Measurements from ENCODE around the gene RNF152. TPM values are rescaled to one million over a fixed set of nuclear protein-coding genes. Genes with fewer than 3 reads are reported as not detected.

Gene RNF152
- total RNA-seq, 2 donors from 2014 or later = 90.8 to 119 TPM

GRCh38 chr18:61876899-61877298 lies 15.9 kb downstream of the RNF152 start:
- Mint-ChIP-seq H3K27me3 (ENCODE audit: insufficient read depth) (no peaks in the 10 kb centered on the region), H3K9me3 (no peaks in the 10 kb centered on the region), H3K36me3 (ENCODE audit: low read depth) (peaks cover 72% of the 10 kb centered on the region), H3K27ac (no peak overlapping the region), H3K4me3 (no peak overlapping the region), H3K4me1 (peaks cover 21% of the 10 kb centered on the region)
- H3K4me1 ChIP-seq (ENCODE audit: control insufficient read depth, insufficient read depth, low read length) = no peaks in the 10 kb centered on the region
- no peak overlapping the region for H3K27ac ChIP-seq (ENCODE audit: low read depth, low read length)
- no peak for TF ChIP-seq CTCF (conservative IDR thresholded peaks at IDR 0.05)
- H3K9me3 ChIP-seq (ENCODE audit: control insufficient read depth, low read length) = no peaks in the 10 kb centered on the region
- H3K4me3 ChIP-seq (ENCODE audit: low read length) = no peak overlapping the region
- WGBS, 2 experiments (ENCODE audit: insufficient coverage in 1 of 2, insufficient read length in 1 of 2) = 91 to 100% methylated on average over 2 to 4 of the region's 4 CpGs
- H3K27me3 ChIP-seq (ENCODE audit: control insufficient read depth, insufficient read depth, low read length, poor library complexity, severe bottlenecking) = no peaks in the 10 kb centered on the region
- H3K9ac ChIP-seq (ENCODE audit: extremely low read depth, low read length, poor library complexity, severe bottlenecking) = no peak overlapping the region
- peaks cover 76% of the 10 kb centered on the region for H3K36me3 ChIP-seq (ENCODE audit: control insufficient read depth, insufficient read depth, low read length)
- DNase-seq = no peak

- Histone ChIP-seq H3K27ac (ENCODE audit: low read depth, low read length) (no peak overlapping the region), H3K4me1 (ENCODE audit: control insufficient read depth, insufficient read depth, low read length) (no peaks in the 10 kb centered on the region), H3K4me3 (ENCODE audit: low read length) (no peak overlapping the region), H3K27me3 (ENCODE audit: control insufficient read depth, insufficient read depth, low read length, poor library complexity, severe bottlenecking) (no peaks in the 10 kb centered on the region), H3K9ac (ENCODE audit: extremely low read depth, low read length, poor library complexity, severe bottlenecking) (no peak overlapping the region), H3K36me3 (ENCODE audit: control insufficient read depth, insufficient read depth, low read length) (peaks cover 75% of the 10 kb centered on the region), H3K9me3 (ENCODE audit: control insufficient read depth, low read length) (no peaks in the 10 kb centered on the region)
- DNase-seq = no peak
- TF ChIP-seq CTCF (conservative IDR thresholded peaks at IDR 0.05) = no peak
- Mint-ChIP-seq H3K27me3 (ENCODE audit: insufficient read depth) (no peaks in the 10 kb centered on the region), H3K4me3 (no peak overlapping the region), H3K4me1 (peaks cover 40% of the 10 kb centered on the region), H3K27ac (no peak overlapping the region), H3K36me3 (ENCODE audit: low read depth) (peaks cover 68% of the 10 kb centered on the region), H3K9me3 (no peaks in the 10 kb centered on the region)
- 71 to 82% methylated on average over 6 to 8 of the region's 8 CpGs for WGBS, 2 experiments (ENCODE audit: insufficient coverage in 1 of 2, insufficient read length in 1 of 2)
Measured at GRCh38 chr18:61870151-61870550, 22.7 kb downstream of the RNF152 start.

- no peak overlapping the region for H3K27ac ChIP-seq (ENCODE audit: low read depth, low read length)
- Mint-ChIP-seq H3K36me3 (ENCODE audit: low read depth) (peaks cover 68% of the 10 kb centered on the region), H3K4me1 (peaks cover 40% of the 10 kb centered on the region), H3K9me3 (no peaks in the 10 kb centered on the region), H3K4me3 (no peak overlapping the region), H3K27ac (no peak overlapping the region), H3K27me3 (ENCODE audit: insufficient read depth) (no peaks in the 10 kb centered on the region)
- no peak for DNase-seq
- H3K9ac ChIP-seq (ENCODE audit: extremely low read depth, low read length, poor library complexity, severe bottlenecking) = no peak overlapping the region
- H3K27me3 ChIP-seq (ENCODE audit: control insufficient read depth, insufficient read depth, low read length, poor library complexity, severe bottlenecking) = no peaks in the 10 kb centered on the region
- peaks cover 79% of the 10 kb centered on the region for H3K36me3 ChIP-seq (ENCODE audit: control insufficient read depth, insufficient read depth, low read length)
- TF ChIP-seq CTCF (conservative IDR thresholded peaks at IDR 0.05) = no peak
- 98% methylated on average over 4 of the region's 4 CpGs; no CpG with 5 or more reads in 1 of the 2 experiments for WGBS, 2 experiments (ENCODE audit: insufficient coverage in 1 of 2, insufficient read length in 1 of 2)
- no peaks in the 10 kb centered on the region for H3K9me3 ChIP-seq (ENCODE audit: control insufficient read depth, low read length)
- no peaks in the 10 kb centered on the region for H3K4me1 ChIP-seq (ENCODE audit: control insufficient read depth, insufficient read depth, low read length)
- no peak overlapping the region for H3K4me3 ChIP-seq (ENCODE audit: low read length)
Measured at GRCh38 chr18:61869636-61870035, 23.2 kb downstream of the RNF152 start.
